NB4 (cell line): ENCODE measurements around the gene CELF4.

Source experiments
- POLR2A ChIP-seq: IDR thresholded peaks from 2 replicates; pipeline ENCODE4 v1.6.1; 2011; ENCODE audit warnings: mild to moderate bottlenecking; ENCODE audit not compliant: insufficient read length; ENCODE audit errors: extremely low read depth
- TF ChIP-seq, protein P1 (sequence below): IDR thresholded peaks from one replicate; pipeline ENCODE4 v1.5.1; 2012; ENCODE audit warnings: low read depth, low read length

DNA sequence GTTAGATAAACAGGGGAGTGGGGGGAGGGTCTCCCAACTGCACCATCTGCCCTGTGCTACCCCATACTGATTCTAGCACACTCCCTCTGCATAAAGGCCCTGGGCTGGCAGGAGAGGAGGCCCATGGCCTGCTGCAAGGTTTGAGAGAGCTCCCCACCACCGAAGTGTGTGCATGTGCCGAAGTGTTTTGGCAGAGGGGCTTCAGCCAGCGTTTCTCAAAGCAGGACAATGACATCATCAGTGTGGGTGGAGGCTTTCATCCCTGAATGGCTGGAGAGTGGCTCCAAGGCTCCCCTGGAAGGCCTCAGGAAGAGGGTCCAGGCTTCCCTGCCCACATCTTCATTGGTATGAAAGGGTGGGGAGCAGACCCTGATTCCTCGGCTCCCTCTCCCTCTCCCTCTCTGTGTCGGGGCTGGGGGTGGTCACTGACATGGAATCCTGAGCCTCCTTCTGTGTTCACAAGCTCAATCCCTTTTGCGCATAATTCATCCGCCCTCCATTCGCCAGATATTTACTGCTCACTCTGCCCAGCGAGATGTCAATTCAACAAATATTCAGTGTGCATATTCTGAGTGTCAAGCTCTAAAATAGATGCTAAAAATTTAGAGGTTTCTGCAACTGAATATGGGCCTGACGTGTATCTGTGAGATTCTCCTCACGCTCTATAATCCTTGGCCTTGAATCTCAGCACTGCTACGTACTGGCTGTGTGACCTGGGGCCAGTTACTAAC, 122.1 kb downstream of the CELF4 start:
- TF ChIP-seq, protein P1, sequence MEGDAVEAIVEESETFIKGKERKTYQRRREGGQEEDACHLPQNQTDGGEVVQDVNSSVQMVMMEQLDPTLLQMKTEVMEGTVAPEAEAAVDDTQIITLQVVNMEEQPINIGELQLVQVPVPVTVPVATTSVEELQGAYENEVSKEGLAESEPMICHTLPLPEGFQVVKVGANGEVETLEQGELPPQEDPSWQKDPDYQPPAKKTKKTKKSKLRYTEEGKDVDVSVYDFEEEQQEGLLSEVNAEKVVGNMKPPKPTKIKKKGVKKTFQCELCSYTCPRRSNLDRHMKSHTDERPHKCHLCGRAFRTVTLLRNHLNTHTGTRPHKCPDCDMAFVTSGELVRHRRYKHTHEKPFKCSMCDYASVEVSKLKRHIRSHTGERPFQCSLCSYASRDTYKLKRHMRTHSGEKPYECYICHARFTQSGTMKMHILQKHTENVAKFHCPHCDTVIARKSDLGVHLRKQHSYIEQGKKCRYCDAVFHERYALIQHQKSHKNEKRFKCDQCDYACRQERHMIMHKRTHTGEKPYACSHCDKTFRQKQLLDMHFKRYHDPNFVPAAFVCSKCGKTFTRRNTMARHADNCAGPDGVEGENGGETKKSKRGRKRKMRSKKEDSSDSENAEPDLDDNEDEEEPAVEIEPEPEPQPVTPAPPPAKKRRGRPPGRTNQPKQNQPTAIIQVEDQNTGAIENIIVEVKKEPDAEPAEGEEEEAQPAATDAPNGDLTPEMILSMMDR, result no peak
- no peak for TF ChIP-seq POLR2A
